Hematopoietic multipotent progenitor cell treated with erythropoietin and hydrocortisone succinate and interleukin-3 and kit ligand, for 17 days (in vitro differentiated cells): ENCODE data around the gene MRS2.

ENCODE experiments used
- DNase-seq: peaks from one replicate; pipeline ENCODE4 v3.0.0-alpha.2; 2015; ENCODE audit warnings: low spot score

MRS2 gene

GRCh38 chr6:24430086-24430485 lies 27.4 kb downstream of the MRS2 start:
- DNase-seq: no peak

GRCh38 chr6:24431045-24431451 lies 28.3 kb downstream of the MRS2 start:
- peak; percentile 84 for DNase-seq

DNA sequence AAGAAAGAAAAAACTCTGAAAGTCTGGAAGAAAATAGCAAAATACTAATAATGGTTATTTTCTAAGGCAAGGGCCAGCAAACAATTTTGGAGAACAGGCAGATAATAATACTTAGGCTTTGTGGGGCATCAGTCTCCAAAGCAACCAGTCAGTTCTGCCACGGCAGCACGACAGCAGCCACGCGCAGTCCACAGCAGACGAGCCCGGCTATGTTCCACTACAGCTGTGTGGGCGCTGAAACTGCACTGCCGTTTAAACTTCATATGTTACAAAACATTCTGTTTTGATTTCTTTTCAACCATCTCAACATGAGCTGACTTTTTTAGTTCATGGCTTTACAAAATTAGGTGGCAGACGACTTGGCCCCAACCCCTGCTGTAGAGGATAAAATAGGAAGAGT lies 29.9 kb downstream of the MRS2 start:
- DNase-seq: no peak

GRCh38 chr6:24436979-24437378 lies 34.2 kb downstream of the MRS2 start:
- DNase-seq: no peak

DNA sequence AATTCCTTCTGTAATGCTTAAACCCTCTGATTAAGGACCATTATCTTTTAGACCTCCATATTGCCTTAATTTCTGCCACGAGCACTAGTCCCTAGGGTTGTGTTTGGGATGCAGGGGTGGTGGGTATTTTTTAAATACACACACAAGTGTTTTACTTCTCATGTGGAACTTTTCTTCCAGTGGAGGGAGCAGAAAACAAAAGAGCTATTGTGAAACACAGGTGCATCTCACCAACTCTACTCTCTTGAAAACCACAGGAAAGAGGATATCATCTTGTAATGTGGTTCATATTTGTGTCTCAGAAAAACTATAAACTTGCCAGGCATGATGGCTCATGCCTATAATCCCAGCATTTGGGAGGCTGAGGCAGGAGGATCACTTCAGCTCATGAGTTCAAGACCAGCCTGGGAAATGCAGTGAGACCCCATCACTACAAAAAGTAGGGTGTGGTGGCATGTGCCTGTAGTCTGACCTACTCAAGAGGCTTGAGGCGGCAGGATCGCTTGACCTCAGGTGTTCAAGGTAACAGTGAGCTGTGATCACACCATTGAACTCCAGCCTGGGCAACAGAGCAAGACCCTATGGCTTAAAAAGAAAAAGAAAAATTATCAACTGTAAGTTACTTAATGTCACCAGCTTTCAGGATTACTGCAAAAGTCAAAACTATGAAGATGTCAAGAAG lies 37.3 kb downstream of the MRS2 start:
- DNase-seq: no peak

- DNase-seq: no peak
Measured at GRCh38 chr6:24440897-24441598, 38.3 kb downstream of the MRS2 start.

DNA sequence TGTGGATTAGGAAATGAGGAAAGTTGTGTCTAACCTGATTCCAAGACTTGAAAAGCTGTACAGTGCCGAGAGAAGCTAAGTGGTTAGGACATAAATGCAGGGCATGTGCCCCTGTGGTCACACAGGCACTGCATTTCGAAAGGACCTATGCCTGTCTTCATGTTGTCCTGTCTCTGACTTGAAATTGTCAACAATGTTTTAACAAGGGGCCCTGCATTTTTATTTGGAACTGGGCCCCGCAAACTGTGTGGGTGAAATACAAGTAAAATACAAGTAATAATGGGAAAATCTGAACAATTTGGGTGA lies 38.8 kb downstream of the MRS2 start:
- no peak for DNase-seq

- DNase-seq: no peak
Measured at GRCh38 chr6:24444588-24444987, 41.9 kb downstream of the MRS2 start.

DNA sequence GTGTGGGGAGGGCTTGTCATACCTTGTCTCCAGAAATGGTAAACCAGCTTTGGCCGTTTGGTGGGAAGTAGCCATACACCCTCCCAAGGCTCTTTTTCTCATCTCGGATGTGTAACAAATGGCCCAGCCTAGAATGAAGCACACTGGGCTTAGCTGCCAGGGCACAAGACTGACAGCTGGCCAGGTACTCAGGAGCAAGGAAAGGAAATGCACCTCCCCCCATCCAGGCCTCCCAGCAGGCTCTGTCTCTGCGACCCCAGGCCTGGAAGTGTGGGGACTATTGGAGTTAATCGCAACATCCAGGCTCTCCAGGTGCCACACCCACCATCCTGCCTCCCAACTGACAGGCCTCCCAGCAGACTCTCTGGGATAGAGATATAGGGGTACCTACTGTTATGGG lies 43.0 kb downstream of the MRS2 start:
- no peak for DNase-seq

GRCh38 chr6:24446670-24447069 lies 43.9 kb downstream of the MRS2 start:
- no peak for DNase-seq

GRCh38 chr6:24448396-24448795 lies 45.7 kb downstream of the MRS2 start:
- no peak for DNase-seq

DNA sequence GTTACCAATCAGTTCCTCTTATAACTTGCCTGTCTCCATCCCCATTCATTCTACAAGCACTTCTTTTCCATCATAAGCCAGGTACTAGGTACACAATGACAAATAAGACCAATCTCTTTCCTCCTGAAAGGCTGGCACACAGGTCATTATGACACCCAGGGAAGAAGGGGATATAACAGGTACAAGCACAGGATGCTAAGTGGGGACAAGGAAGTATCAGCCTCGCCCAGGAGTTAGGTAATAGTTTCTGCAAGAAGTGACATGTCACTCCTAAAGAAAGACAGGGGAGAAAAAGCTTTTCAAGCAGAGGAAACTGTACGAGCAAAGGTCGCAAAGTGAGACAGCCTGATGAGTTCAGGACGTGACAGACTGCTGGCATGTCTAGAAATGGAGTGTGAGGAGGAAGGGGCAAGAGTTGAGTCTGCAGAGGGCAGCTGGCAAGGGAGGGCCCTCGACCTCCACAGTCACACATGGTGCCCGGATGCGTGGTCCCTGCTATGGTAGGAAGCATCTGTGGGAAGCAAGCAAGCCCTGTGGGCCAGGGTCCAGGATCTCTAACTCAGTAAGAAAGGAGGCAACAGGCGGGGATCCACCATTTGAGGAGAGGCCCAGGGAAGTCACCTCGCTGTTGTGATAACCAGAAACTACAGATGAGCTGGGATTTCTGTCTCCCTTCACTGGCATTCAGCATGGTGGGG lies 46.2 kb downstream of the MRS2 start:
- no peak for DNase-seq

DNA sequence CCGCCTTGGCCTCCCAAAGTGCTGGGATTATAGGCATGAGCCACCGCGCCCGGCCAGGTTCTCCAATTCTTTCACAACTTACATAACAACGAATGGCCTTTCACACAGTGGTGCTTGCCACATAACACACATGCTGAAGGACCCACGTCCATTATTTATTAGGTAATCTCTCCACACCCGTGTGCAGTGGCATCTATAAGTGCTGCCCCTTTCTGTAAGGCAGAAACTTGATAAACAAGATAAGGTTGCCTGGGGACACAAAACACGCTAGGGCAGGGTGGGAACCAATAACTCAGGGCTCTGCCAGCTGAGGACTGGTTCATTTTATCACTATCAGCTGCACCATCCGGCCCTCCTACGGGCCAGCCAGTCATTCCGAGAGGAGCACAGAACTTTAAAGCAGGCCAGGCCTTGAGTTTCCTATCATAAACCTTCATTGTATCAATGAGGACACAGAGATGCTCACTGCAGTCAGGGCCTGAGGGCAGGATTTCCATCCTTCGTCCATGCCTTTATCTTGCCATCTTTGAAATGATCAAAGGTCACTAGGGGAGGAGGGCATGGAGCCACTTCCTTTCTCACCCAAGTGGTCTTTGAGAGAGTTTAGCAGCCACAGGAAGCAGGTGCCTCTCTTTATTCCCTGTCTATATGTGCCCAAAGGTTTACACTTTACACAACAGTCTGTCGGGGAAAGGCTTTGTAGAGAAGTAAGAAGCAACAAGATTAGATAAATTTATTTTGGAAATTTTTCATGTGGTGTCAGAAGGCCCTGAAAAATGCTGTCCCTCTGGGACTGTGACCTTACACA lies 49.0 kb downstream of the MRS2 start:
- DNase-seq: peak; percentile 84

DNA sequence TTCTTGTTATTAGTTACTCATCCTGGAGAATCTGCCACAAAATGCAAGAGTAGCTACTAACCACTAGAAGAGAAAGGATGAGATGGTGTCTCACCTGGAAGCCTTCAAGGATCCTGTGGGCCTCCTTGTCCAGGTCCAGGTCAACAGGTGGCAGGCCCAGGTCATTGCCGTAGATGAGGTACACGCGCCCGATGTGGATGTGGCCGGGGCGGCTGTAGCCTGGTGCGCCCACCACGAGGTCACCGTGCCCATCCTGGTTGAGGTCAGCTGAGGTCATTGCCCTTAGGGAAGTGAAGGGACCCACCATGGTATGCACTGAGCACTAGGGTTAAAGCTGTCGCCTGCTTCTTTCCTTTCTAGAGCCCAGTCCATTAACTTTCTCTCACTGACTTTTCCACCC lies 51.2 kb downstream of the MRS2 start:
- no peak for DNase-seq

DNA sequence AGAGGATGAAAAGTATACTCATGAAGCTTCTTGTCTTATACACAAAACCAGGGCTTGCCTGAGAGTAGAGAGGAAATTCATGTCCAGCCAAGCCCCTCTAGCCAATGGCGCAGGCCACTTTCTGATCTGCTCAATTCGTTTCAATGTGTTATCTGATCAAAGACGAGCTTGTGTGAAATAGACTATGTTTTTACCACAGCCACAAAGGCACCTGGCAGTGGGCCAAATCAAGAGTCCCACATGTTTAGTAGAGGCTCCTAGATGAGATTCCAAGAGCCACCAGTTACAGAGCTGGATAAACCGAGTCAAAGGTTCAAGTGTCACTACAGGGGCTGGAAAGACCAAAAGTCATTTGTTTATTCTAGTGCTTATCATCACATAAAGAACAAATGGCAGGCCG lies 51.7 kb downstream of the MRS2 start:
- peak; percentile 44 for DNase-seq

DNA sequence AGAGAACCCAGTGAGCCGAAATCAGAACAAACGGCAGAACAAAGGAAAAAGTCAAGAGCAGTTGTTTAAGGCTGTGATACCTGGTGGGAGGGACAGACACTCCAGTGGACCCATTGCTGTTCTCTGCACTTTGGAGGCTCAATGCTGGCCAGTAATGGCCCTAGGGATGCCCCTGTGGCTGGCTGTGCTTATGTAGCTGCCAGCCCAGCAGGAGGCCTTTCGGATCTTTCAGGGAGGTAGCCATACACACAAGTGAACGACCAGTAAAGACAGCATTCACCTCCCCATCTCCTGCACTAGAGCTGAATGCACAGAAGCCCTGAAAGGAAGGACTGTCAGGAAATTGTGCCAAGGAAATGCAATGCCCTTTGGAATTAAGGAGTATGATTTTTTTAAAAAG lies 52.3 kb downstream of the MRS2 start:
- DNase-seq: no peak

DNA sequence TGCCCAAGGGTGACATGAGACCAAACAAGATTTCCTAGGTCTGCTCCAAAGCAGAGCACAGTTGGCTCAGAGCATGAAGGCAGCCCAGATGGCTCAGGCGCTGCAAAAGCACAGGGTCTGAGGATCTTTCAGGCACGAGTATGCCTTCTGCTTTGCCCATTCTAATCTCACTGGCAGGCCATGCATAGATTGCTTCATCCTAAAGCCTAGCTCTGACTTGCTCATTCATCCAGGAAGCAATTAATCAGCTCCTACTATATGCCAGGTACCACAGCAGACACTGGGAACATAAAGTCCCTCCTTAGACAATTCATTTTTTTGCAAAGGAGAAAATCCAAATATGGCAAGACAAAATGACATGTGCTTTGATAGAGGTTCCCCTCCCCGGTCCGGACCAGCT lies 55.4 kb downstream of the MRS2 start:
- DNase-seq: no peak

DNA sequence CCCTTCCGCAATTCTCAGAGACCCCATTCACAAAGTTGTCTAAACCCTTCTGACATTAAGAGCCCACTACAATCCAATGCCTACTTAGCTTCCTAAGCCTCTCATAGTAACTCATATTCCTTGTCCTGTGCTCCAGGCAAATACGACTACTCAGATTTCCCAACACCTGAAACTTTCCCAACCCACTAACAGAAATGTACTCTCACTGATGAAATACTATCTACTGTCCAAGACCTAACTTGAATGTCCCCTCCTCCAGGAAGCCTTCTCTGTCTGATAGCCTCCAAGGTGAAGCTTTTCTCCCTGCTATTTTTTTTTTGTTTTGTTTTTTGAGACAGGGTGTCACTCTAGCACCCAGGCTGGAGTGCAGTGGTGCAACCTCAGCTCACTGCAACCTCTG lies 56.2 kb downstream of the MRS2 start:
- DNase-seq: no peak

GRCh38 chr6:24460966-24461365 lies 58.2 kb downstream of the MRS2 start:
- no peak for DNase-seq

DNA sequence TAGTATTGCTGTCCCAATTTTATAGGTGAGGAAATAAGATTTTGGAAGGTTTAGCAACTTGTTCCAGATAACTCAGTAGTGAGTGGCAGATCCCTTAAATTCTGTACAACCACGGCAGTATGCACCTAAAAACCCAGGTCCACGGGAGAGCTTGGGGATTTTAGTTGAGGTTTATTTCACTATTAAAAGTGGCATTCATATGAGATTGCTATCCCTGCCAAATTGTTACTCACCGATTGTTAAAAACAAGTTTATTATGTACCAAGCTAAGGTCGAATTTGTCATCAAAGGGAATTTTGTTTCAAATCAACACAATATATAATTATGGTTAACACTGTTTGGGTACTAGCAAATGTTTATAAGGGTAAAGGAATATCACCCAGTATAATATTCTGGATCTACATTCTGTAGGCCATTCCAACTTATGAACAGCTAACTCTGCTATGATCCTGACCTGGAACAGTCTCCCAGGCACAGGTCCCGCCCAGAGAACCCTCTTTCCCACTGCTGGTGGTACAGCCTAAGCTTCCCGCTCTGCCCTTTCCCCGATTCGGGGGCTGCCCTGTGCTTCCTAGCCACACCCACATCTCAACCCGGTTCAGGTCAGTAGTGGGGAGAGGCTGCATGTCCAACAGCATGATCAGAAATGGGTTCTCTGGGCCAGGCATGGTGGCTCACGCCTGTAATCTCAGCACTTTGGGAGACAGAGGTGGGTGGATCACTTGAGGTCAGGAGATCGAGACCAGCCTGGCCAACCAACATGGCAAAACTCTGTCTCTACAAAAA lies 61.7 kb downstream of the MRS2 start:
- no peak for DNase-seq

DNA sequence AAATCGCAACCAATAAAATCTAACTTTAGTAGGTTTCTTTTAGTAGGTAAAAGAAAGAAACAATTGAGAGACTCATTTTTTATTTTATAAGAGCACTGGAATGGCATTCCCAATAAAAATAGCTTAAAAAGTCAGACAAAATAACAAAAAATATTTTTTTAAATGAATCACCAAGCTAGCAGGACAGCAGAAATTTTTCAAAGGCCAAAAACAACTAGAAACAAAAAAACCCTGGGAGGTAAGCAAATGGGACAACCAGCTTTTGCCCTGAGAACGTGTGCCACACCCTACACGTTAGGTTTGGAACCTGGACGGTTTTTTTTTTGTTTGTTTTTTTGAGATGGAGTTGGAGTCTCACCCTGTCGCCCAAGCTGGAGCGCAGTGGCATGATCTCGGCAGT lies 67.1 kb downstream of the MRS2 start:
- DNase-seq: no peak

DNA sequence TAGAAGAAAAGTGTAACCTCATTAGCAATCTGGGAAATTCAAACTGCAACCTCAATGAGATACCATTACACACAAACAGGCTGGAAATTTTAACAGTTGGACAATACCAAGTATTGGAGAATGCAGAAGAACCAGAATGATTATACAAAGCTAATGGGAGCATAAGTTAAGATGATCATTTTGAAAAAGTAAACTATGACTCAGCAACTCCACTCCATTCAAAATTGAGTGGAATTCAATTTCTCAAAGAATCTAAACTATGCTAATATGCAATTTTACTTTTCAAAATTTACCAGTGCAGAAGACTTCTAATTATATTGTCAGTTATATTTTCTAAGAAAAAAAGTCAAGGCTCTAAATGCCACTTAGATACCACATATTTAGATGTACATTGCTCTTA lies 69.4 kb downstream of the MRS2 start:
- DNase-seq: no peak
